NB4 (cell line): ENCODE data around the gene SPAG7.
A peak's percentile ranks its signal among the peaks of the same experiment; 100 is the strongest.
"Not testable (repeated sequence)": the region's sequence is repeated elsewhere in the genome, so short reads cannot be mapped to it uniquely, and the experiment has no call there.

Experiments
- DNase-seq: peaks from one replicate; pipeline ENCODE4 v3.0.0; 2010; ENCODE audit warnings: low read depth
- H3K4me3 ChIP-seq: one replicate; pipeline ENCODE4 v1.5.1; 2011; ENCODE audit warnings: mild to moderate bottlenecking, low read depth, low read length, moderate library complexity
- CTCF ChIP-seq: IDR thresholded peaks from one replicate; pipeline ENCODE4 v1.5.1; 2012; ENCODE audit warnings: low read depth, low read length
- MAX ChIP-seq: IDR thresholded peaks from 2 replicates; pipeline ENCODE4 v1.6.1; 2011; ENCODE audit warnings: low read depth, low read length
- MYC ChIP-seq: IDR thresholded peaks from 2 replicates; pipeline ENCODE4 v1.6.1; 2011; ENCODE audit warnings: low read depth, low read length
- POLR2A ChIP-seq: IDR thresholded peaks from 2 replicates; pipeline ENCODE4 v1.6.1; 2011; ENCODE audit warnings: mild to moderate bottlenecking; ENCODE audit not compliant: insufficient read length; ENCODE audit errors: extremely low read depth

Gene SPAG7

GRCh38 chr17:4934173-4934979, 33.2 kb downstream of the SPAG7 start:
- no peak overlapping the region for H3K4me3 ChIP-seq
- no peak for TF ChIP-seq MYC
- peak; percentile 41 for TF ChIP-seq CTCF
- peak; percentile 82 for DNase-seq

GRCh38 chr17:4933646-4934045, 34.0 kb downstream of the SPAG7 start:
- DNase-seq = no peak
- TF ChIP-seq MYC (no peak), MAX (no peak), CTCF (no peak), POLR2A (no peak)
- no peak overlapping the region for H3K4me3 ChIP-seq

GRCh38 chr17:4932756-4933155, 34.9 kb downstream of the SPAG7 start:
- no peak overlapping the region for H3K4me3 ChIP-seq
- DNase-seq = no peak
- TF ChIP-seq POLR2A (no peak), MYC (no peak), MAX (no peak), CTCF (no peak)

GRCh38 chr17:4931963-4932362, 35.7 kb downstream of the SPAG7 start, which contains the start of gene GP1BA:
Gene GP1BA (plus strand): TSS chr17:4932277. CDS start chr17:4932605, 328 bp downstream.
- DNase-seq = no peak
- H3K4me3 ChIP-seq = no peak within 1 kb of the TSS
- no peak for TF ChIP-seq POLR2A
- no peak for TF ChIP-seq MAX
- no peak for TF ChIP-seq CTCF
- no peak for TF ChIP-seq MYC

- DNase-seq = no peak
- TF ChIP-seq MAX = no peak
- TF ChIP-seq CTCF = no peak
- no peak for TF ChIP-seq MYC
- TF ChIP-seq POLR2A = no peak
- H3K4me3 ChIP-seq = no peak overlapping the region
Observed at GRCh38 chr17:4928881-4929280, 38.7 kb downstream of the SPAG7 start.

- not testable (repeated sequence) for H3K4me3 ChIP-seq, DNase-seq
Observed at GRCh38 chr17:4926577-4927335, 40.9 kb downstream of the SPAG7 start.
